Adipose tissue (tissue), 3 donors: ENCODE data around the gene TULP4. TPM values are rescaled to one million over a fixed set of nuclear protein-coding genes. Genes with fewer than 3 reads are reported as not detected.
"Not testable (repeated sequence)": the region's sequence is repeated elsewhere in the genome, so short reads cannot be mapped to it uniquely, and the experiment has no call there.

Experiments
- H3K27ac ChIP-seq: one replicate; pipeline ENCODE4 v1.5.1; 2013; ENCODE audit warnings: low read depth, low read length
- WGBS, 3 donors: extraction: QIAGEN DNeasy Blood & Tissue Kit; methylation state at CpG; one replicate each; pipeline ENCODE4 v1.1.7; 2013; 5-methylcytosine and 5-hydroxymethylcytosine counted together
- polyA plus RNA-seq, 3 donors: library from polyadenylated mRNA; stranded (reverse); fragments of 200-250 nt; gene quantifications; one replicate each; pipeline ENCODE4 v1.2.3, GENCODE V29; 2013
- donor health status: healthy with polysubstance abuse.
- donor health status: Bipolar disorder and iron deficiency.
- donor health status: healthy.

Gene TULP4
- polyA plus RNA-seq, 3 donors = 2.5 to 7.3 (median 6.6) TPM

DNA sequence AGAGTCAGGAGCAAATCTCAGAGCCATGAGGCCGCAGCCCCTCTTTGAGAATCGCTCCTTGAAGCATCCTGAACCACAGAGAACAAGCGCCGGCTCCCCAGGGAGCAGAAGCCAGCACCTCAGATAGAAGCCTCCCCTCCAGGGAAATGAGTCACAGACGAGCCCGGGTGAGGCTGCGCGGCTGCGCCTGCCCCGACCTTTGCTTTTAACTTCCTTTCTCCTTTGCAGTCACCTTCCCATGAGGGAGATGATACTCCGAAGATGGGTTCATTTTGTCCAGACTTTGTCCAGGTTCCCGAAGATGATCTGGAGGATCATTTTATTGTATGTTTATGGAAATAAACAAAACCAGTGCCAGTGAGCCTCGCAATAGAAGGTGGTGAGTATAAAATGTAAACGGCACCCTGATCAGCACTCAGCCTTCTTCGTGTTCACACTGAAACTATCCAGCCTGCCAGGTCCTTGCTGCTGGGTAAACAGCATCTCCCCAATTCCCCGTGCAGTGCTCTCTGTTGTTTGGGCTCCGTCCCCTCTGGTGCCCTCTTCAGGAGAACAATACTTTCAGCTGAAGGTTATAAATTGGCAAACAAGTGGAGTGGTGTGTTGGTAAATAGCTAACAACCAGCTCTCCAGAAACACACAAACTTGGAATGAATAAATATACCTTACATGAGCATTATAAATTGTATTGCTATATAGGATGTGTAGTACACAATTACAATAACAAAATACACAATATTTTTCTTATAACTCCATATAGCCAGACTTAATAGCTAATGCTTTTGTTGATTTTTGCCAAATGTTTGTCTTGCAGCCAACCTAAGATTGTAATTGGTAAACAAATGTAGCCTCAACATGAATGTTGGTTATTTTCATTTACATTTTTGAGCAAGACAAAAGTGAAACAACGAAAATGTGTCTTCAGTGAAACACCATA is 206.2 kb downstream of the TULP4 start:
- H3K27ac ChIP-seq = no peak overlapping the region
- WGBS, 3 donors = 7 to 29% (median 7%) methylated on average over 18 of the region's 18 CpGs

- no peak overlapping the region for H3K27ac ChIP-seq
- WGBS, 3 donors = 59 to 74% (median 63%) methylated on average over 3 of the region's 3 CpGs
These were observed 207.0 kb downstream of the TULP4 start for GRCh38 chr6:158519300-158519699.

DNA sequence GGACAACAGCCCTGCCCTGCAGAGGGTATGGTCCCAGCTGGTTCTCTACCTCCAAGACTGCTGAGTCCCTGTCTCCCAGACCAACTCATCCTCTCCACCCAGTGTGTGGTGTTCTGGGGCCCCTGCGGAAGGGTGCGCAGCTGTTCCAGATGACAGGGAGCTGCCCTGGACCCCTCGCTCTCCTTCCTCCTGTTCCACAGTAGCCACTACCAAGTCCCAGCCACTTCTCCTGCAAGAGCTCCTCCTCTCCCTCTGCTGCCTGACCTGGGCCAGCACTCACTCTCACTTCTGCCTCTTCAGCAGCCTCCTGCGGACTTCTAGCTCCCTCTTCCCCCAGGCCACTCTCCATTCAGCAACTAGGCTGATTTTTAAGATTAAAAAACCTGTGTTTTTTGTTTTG is 207.5 kb downstream of the TULP4 start:
- no peak overlapping the region for H3K27ac ChIP-seq
- 55 to 91% (median 68%) methylated on average over 4 of the region's 4 CpGs for WGBS, 3 donors

DNA sequence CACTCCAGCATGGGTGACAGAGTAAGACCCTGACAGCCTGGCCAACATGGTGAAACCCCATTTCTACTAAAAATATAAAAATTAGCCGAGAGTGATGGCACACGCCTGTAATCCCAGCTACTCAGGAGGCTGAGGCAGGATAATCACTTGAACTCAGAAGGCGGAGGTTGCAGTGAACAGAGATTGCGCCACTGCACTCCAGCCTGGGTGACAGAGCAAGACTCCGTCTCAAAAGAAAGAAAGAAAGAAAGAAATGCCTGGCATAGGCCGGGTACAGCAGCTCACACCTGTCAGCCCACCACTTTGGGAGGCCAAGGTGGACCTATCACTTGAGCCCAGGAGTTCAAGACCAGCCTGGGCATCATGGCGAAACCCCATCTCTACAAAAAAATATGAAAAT is 208.7 kb downstream of the TULP4 start:
- WGBS, 3 donors = 87 to 92% (median 91%) methylated on average over 7 of the region's 7 CpGs
- H3K27ac ChIP-seq = not testable (repeated sequence)

GRCh38 chr6:158521759-158522158 is 209.5 kb downstream of the TULP4 start:
- 80 to 93% (median 89%) methylated on average over 1 of the region's 1 CpG for WGBS, 3 donors
- no peak overlapping the region for H3K27ac ChIP-seq

DNA sequence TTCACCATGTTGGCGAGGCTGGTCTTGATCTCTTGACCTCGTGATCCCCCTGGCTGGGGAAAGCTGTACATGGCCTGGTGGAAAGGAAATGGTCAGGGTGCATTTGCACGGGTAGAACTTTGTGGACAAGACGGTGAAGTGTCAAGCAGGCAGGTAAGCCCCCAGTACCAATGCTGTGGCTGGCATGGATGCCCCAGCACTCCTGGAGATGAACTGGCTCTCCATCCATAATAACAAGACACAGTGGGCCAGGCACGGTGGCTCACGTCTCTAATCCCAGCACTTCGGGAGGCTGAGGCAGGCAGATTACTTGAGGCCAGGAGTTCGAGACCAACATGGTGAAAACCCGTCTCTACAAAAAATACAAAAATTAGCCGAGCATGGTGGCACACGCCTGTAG is 210.4 kb downstream of the TULP4 start:
- no peak overlapping the region for H3K27ac ChIP-seq
- WGBS, 3 donors = 94 to 95% (median 95%) methylated on average over 11 of the region's 11 CpGs

DNA sequence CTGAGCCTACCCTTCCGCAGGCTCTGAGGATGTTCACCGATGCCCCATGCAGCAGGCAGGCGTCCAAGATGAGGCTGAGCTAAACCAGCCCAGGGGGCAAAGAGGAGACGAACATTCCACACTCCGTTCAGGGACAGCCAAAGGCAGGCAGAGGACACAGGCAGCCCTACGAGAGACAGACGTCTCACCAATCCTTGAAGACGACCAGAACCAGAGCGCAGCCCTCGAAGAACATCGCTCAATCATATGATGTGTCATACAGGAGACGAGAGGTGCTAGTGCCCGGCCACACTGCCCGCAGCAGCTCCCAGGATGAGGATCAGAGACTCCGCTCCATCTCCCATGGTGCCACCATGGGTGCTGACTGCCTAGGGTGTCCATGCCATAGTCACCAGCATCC is 212.0 kb downstream of the TULP4 start:
- H3K27ac ChIP-seq = no peak overlapping the region
- WGBS, 3 donors = 93 to 95% (median 94%) methylated on average over 15 of the region's 15 CpGs

- not testable (repeated sequence) for H3K27ac ChIP-seq
- WGBS, 3 donors = 85 to 93% (median 86%) methylated on average over 1 of the region's 1 CpG
These were observed 215.6 kb downstream of the TULP4 start for GRCh38 chr6:158527858-158528257.

DNA sequence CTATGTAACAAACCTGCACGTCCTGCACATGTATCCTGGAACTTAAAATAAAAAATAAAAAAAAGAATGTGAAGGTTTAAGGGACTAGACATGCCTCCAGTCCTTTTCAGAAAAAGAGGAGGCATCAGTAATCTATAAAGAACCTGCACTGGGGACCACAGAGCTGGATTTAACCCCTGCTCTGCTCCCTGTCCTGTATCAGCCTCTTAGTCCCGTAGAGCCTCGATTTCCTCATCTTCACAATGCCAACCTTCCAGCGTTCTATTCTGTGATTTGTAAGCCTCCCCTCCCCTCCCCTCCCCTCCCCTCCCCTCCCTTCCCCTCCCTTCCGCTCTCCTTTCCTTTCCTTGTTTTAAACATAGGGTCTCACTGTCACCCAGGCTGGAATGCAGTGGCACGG is 216.6 kb downstream of the TULP4 start:
- H3K27ac ChIP-seq = no peak overlapping the region
- WGBS, 3 donors = 75 to 87% (median 80%) methylated on average over 6 of the region's 6 CpGs

DNA sequence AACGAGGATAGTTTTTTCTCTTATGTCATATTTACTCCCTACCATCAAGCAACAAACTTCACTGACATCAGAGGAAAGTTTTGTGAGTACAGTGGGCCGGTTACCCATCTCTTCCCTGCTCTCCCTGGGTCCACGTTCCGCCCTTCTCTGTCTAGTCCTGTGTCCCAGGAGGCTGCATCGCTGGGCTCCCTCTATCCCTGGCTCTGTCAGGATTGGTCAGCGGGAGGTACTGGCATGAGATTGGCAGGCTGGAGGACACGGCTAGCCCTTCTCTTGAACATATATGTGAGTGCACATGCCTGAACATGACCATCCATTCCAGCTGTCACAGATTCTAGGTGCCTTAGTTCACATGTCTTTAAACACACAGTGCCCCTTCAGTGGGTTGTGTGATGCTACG is 217.4 kb downstream of the TULP4 start:
- no peak overlapping the region for H3K27ac ChIP-seq
- 75 to 83% (median 77%) methylated on average over 8 of the region's 8 CpGs for WGBS, 3 donors

DNA sequence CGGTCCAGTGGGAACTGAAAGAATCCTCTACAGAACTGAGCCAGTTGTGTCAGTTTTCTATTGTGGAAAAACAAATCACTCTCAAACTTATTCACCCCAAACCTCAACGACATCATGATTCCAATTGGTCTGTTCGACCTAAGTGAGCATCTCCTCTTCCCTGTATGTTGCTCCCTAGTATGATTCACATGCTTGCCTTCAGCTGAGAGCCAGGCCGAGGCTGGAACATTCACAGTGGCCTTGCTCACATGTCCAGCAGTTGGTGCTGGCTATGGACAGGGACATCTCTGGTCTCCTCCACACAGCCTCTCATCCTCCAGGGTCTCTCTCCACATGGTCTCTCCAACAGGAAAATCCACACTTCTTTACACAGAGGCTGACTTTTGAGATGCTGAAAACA is 219.3 kb downstream of the TULP4 start:
- 83 to 89% (median 88%) methylated on average over 4 of the region's 4 CpGs for WGBS, 3 donors
- no peak overlapping the region for H3K27ac ChIP-seq

DNA sequence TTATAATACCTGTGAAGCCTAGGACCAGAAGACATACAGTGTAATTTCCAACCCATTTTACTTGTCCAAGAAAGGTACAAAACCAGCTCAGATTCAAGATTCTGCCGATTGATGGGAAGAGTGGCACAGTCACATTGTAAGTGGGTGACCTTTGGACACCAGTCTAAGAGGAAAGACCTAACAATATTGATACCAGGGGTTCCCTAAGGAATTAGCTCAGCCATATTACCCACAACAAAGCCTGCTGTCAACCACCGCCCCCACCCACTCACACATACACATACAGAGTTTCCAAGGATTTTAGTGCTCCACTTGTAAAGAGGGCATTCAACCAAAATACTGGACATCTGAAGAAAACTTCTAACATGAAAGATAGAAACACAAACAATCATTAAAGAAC is 219.7 kb downstream of the TULP4 start:
- no peak overlapping the region for H3K27ac ChIP-seq
- WGBS, 3 donors = 84 to 97% (median 95%) methylated on average over 2 of the region's 2 CpGs

GRCh38 chr6:158536084-158536890 is 224.0 kb downstream of the TULP4 start:
- 1% methylated on average over 61 to 75 of the region's 75 CpGs for WGBS, 3 donors
- H3K27ac ChIP-seq = no peak overlapping the region

DNA sequence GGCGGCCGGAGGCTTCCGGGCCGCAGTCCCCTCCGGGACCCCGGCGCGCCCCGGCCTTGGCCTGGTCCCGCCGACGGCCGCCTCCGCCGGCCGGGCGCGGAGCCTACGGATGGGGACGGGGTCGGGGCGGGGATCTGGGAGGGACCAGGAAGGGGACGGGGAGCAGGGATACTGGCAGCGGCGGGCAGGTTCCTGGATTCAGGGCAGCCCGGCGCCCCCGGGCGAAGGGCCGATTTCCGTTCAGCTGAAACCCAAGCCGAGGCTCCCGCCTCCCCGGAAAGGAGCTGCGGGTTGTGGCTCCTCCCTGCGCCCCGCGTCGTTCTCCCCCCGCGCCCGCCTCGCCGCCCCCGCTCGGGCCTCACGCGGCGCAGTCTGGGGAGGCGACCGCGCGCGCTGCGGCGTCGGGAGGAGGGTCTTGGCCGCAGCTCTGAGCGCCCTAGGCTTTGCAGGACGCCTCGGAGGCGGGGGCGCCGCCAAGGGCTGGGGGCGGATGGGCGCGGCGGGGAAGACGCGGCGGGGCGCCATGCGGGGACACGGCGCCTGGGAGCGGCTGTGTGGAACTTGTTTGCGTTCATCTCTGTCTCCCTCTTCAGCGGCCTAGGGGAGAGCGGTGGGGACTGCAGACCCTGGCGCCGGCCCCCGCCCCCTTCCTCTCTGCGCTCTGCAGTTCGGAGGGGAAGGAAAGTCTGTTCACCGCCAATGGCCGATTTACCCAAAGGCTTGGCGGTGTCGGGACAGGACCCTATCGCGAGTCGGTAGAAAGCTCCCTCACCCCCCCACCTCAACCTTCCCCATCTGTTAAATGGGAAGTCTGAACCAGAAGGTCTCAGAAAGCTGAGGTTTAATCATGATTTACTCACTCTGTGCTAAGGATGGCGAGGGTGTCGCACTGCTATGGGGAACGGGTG is 224.9 kb downstream of the TULP4 start:
- no peak overlapping the region for H3K27ac ChIP-seq
- WGBS, 3 donors = 3 to 5% (median 4%) methylated on average over 66 to 94 of the region's 94 CpGs

GRCh38 chr6:158538741-158539140 is 226.5 kb downstream of the TULP4 start:
- 47 to 54% (median 48%) methylated on average over 2 of the region's 2 CpGs for WGBS, 3 donors
- no peak overlapping the region for H3K27ac ChIP-seq

GRCh38 chr6:158539413-158539812 is 227.1 kb downstream of the TULP4 start:
- 72 to 85% (median 82%) methylated on average over 7 of the region's 7 CpGs for WGBS, 3 donors
- no peak overlapping the region for H3K27ac ChIP-seq

- 90 to 91% (median 91%) methylated on average over 6 of the region's 6 CpGs for WGBS, 3 donors
- no peak overlapping the region for H3K27ac ChIP-seq
These were observed 227.6 kb downstream of the TULP4 start for GRCh38 chr6:158539881-158540280.

DNA sequence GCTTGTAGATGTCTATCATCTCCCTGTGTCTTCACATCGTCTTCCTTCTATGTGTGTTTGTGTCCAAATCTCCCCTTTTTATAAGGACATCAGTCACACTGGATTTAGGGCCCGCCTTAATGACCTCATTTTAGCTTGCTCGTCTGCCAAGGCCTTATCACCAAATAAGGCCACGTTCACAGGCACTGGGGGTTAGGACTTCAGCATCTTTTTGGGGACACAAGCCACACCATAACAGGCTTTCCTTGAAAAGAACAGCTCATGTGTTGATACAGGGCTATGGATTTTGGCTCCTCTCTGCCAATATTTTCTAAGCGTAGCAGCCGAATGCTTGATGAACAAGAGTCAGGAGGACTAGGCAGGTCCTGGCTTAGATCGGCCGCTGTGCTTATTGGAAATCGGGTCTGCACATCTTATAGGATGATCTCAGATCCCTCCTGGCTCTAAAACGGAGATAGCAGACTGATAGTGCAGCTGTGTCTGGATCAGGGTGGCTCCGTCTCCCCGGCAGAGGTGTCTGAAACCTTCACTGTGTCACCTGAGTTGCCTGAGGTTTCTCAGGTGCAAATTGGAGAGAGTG is 231.4 kb downstream of the TULP4 start:
- no peak overlapping the region for H3K27ac ChIP-seq
- 79 to 82% (median 82%) methylated on average over 12 of the region's 12 CpGs for WGBS, 3 donors
